ENCODE measurements around the gene SCLY.
A peak's percentile ranks its signal among the peaks of the same experiment; 100 is the strongest.

SCLY gene

DNA sequence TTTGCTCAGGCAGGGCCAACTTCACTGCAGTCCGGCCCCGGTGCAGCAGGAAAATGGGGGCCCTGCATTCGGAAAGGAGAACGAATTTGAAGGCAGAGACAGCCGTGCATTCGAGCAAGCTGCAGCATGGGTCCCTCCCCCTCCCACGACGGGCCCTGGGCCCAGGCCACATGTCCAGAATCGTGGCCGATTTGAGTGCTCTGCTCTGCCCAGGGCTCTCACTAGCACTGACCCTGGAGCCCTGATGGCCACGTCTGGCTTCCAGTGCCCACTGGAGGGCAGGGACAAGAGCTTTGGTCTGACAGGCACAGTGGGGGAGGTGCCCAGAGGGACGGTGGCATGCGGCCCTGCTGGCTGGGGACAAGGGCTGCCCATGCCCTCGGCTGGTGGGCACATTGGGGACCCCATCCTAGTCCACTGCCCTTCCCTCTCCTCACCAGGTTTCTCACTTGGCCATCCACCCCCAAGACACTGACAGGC lies 63.2 kb downstream of the SCLY start (continued):
- no peak for TF ChIP-seq REST (tag by site-specific recombination; IDR thresholded peaks at IDR 0.05)
- TF ChIP-seq ZNF211 (tag by site-specific recombination; IDR thresholded peaks at IDR 0.05; ENCODE audit: low read depth), result no peak
- TF ChIP-seq ZBTB11 (tag by site-specific recombination; conservative IDR thresholded peaks at IDR 0.05; ENCODE audit: low read depth), result no peak
- no peak for TF ChIP-seq ZNF18 (tag by site-specific recombination; IDR thresholded peaks at IDR 0.05)
- TF ChIP-seq SP7 (tag by site-specific recombination; IDR thresholded peaks at IDR 0.05), result no peak
- no peak for TF ChIP-seq PATZ1 (tag by site-specific recombination; IDR thresholded peaks at IDR 0.05)
- no peak for TF ChIP-seq ZFP41 (tag by site-specific recombination; IDR thresholded peaks at IDR 0.05; ENCODE audit: borderline replicate concordance)
- no peak for TF ChIP-seq ZEB2 (tag by site-specific recombination; IDR thresholded peaks at IDR 0.05)

- Histone ChIP-seq H3K27ac (ENCODE audit: extremely low read depth, low read depth, low read length) (no peak overlapping the region), H3K4me1 (ENCODE audit: control insufficient read depth, insufficient read depth, low read length) (no peaks in the 10 kb centered on the region), H3K9me3 (ENCODE audit: control insufficient read depth, insufficient read depth, low read depth, low read length) (no peaks in the 10 kb centered on the region), H3K4me3 (ENCODE audit: low read depth, low read length) (no peak overlapping the region), H3K36me3 (ENCODE audit: control insufficient read depth in 2 of 2, insufficient read depth in 1 of 2, low read length in 2 of 2) (no peaks in the 10 kb centered on the region)
- ChIA-PET POLR2A (no interaction called here), CTCF (no interaction called here)
- TF ChIP-seq, protein P1, sequence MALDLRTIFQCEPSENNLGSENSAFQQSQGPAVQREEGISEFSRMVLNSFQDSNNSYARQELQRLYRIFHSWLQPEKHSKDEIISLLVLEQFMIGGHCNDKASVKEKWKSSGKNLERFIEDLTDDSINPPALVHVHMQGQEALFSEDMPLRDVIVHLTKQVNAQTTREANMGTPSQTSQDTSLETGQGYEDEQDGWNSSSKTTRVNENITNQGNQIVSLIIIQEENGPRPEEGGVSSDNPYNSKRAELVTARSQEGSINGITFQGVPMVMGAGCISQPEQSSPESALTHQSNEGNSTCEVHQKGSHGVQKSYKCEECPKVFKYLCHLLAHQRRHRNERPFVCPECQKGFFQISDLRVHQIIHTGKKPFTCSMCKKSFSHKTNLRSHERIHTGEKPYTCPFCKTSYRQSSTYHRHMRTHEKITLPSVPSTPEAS (tag by site-specific recombination; IDR thresholded peaks at IDR 0.05), result 0 out of 2 replicates have a peak, but pooled peaks have one; percentile 37
- no peak for TF ChIP-seq ZNF837 (tag by site-specific recombination; IDR thresholded peaks at IDR 0.05)
Observed at GRCh38 chr2:238124488-238125126, 63.8 kb downstream of the SCLY start.
